ENCODE data around the gene SRC. TPM values are rescaled to one million over a fixed set of nuclear protein-coding genes. Genes with fewer than 3 reads are reported as not detected.

The SRC gene
- total RNA-seq, 1 experiment from 2014 or later, result 55.6 TPM

DNA sequence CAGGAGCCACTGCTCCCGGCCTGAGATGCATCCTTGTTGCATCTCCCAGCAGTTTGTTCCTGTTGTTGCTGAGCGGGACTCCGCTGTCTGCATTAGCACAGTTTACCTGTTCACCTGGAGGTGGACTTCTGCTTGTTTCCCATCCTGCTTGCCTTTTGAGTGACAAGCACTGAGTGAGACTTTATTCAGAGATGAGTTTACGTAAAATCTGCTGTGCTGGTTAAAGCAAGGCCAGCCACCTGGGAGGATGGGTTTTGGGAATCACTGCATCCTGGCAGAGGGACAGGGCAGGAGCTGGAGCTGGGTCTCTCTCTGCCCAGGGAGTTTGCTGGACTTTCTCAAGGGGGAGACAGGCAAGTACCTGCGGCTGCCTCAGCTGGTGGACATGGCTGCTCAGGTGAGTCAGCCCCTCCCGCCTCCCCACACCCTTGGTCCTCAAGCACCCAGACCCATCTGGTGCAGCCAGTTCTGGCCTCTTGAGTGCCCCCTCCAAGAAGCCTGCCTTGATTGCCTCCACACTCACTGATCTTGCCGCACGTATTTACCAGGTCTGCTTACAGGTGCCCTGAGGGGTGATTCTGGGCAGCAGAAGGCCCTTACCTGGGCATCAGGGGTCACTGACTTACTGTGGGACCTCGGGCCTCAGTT is 55.5 kb downstream of the SRC start:
- Histone ChIP-seq H3F3A (ENCODE audit: low read length, unreplicated experiment) (no peaks in the 10 kb centered on the region), H3K4me2 (ENCODE audit: low read length) (no peak overlapping the region), H3K27me3 (ENCODE audit: low read length) (no peaks in the 10 kb centered on the region), H2AFZ (ENCODE audit: low read length) (no peak overlapping the region), H3K27ac (ENCODE audit: low read length) (no peak overlapping the region), H3K36me3 (ENCODE audit: low read depth, low read length) (peaks cover 23% of the 10 kb centered on the region; the same call in 1 of the 2 replicates), H3K79me2 (ENCODE audit: low read length) (no peaks in the 10 kb centered on the region), H3K4me1 (ENCODE audit: insufficient read depth, low read length) (peaks cover 4% of the 10 kb centered on the region), H3K9me2 (replicated peaks; ENCODE audit: low read length) (no peaks in the 10 kb centered on the region), H3K4me3 (ENCODE audit: low read length) (no peak overlapping the region), H3K9ac (ENCODE audit: low read length) (no peak overlapping the region), H3K9me3 (ENCODE audit: low read length) (no peaks in the 10 kb centered on the region), H4K20me1 (ENCODE audit: low read length) (no peaks in the 10 kb centered on the region)
- no peak for ATAC-seq
- intact Hi-C loops (cut with micrococcal nuclease), result no loop called here
- no peak for DNase-seq
- TF ChIP-seq CTCF (conservative IDR thresholded peaks at IDR 0.05; ENCODE audit: low read depth, low read length) (no peak), EZH2phosphoT487 (IDR thresholded peaks at IDR 0.05; ENCODE audit: borderline replicate concordance, low read length) (no peak), EZH2 (IDR thresholded peaks at IDR 0.05; ENCODE audit: low read length, unreplicated experiment) (no peak)
- POLR2A ChIA-PET (ENCODE audit: unreplicated experiment), result no interaction called here
- CTCF ChIA-PET, result no interaction called here
- BruUV-seq (replicated peaks), result no TSS peak

GRCh38 chr20:37401930-37402675 is 56.2 kb downstream of the SRC start:
- POLR2A ChIA-PET (ENCODE audit: unreplicated experiment), result no interaction called here
- no TSS peak for BruUV-seq (replicated peaks)

More at GRCh38 chr20:37401930-37402675, 56.2 kb downstream of the SRC start:
- H2AFZ ChIP-seq (ENCODE audit: low read length), result no peak overlapping the region
- CTCF ChIA-PET, result no interaction called here
- H3K27me3 ChIP-seq (ENCODE audit: low read length), result no peaks in the 10 kb centered on the region
- H3K4me2 ChIP-seq (ENCODE audit: low read length), result no peak overlapping the region
- no peaks in the 10 kb centered on the region for H3K9me3 ChIP-seq (ENCODE audit: low read length)
- intact Hi-C loops (cut with micrococcal nuclease), result no loop called here
- no peaks in the 10 kb centered on the region for H4K20me1 ChIP-seq (ENCODE audit: low read length)
- no peak for ATAC-seq
- H3K4me1 ChIP-seq (ENCODE audit: insufficient read depth, low read length), result peaks cover 11% of the 10 kb centered on the region
- no peaks in the 10 kb centered on the region for H3F3A ChIP-seq (ENCODE audit: low read length, unreplicated experiment)
- peaks cover 23% of the 10 kb centered on the region; the same call in 1 of the 2 replicates for H3K36me3 ChIP-seq (ENCODE audit: low read depth, low read length)
- H3K4me3 ChIP-seq (ENCODE audit: low read length), result no peak overlapping the region
- no peak for DNase-seq
- TF ChIP-seq EZH2 (IDR thresholded peaks at IDR 0.05; ENCODE audit: low read length, unreplicated experiment), result no peak
- no peak for TF ChIP-seq EZH2phosphoT487 (IDR thresholded peaks at IDR 0.05; ENCODE audit: borderline replicate concordance, low read length)
- TF ChIP-seq CTCF (conservative IDR thresholded peaks at IDR 0.05; ENCODE audit: low read depth, low read length), result no peak
- no peaks in the 10 kb centered on the region for H3K9me2 ChIP-seq (replicated peaks; ENCODE audit: low read length)
- H3K27ac ChIP-seq (ENCODE audit: low read length), result no peak overlapping the region
- no peak overlapping the region for H3K9ac ChIP-seq (ENCODE audit: low read length)
- H3K79me2 ChIP-seq (ENCODE audit: low read length), result no peaks in the 10 kb centered on the region

Measured in PC-3 (cell line).